CD4-positive, alpha-beta T cell treated with Interleukin-17A for 1 hour (primary cell): ENCODE data around the gene POLD2.

ENCODE experiments used
- DNase-seq: peaks from one replicate; pipeline ENCODE4 v3.0.0-alpha.2; 2020

Gene POLD2

DNA sequence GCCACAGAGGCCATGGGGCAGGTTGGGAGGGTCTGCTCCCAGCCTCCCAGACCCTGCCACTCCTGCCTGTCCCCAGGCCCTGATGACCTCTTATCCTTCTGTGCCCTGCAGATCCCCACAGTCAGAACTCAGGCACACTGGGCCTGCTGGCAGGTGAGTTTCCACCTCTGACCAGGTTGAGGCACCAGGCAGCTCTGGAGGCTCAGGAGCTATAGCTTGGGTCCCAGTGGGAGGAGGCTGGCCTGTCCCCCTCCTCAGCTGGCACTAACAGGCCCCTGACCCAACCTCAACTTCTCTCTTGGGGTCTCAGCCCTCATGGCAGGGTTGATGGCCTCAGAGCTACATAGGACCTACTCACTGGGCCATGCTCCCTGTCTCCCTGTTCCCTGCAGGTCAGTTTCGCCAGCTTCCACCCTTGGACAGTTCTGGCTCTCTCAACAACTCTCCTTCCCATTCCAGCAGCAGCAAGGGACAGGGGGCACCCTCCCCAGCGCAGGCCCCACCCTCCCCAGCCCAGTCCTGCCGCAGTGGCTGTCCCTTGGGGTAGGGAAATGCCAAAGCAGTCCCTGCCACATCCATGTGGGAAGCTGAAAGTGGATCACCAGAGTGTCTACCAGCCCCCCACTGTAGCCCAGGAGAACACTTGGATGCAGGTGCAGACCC lies 21.9 kb downstream of the POLD2 start:
- no peak for DNase-seq

- no peak for DNase-seq
These were observed 22.7 kb downstream of the POLD2 start for GRCh38 chr7:44100458-44101302.

DNA sequence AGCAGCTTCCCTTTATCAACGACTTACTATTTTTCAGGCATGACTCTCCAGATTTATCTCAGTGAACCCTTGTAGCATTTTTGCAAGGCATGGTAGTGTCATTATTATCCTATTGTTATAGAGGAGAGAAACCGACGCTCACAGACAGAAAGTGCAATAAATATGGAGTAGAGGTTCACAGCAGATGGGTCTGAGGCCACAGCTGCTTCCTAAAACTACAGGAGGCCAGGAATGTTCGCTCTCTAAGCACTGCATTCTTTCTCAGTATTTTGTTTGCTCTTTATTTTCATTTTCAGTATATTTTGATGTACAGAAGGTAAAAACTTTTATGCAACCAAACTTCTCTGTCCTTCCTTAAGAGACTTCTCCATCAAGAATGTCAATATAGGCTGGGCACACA lies 23.7 kb downstream of the POLD2 start:
- DNase-seq = no peak

GRCh38 chr7:44098092-44099068 lies 25.0 kb downstream of the POLD2 start:
- DNase-seq = no peak

- DNase-seq = no peak
These were observed 26.1 kb downstream of the POLD2 start for GRCh38 chr7:44097064-44097932.

GRCh38 chr7:44096326-44096881 lies 26.9 kb downstream of the POLD2 start:
- no peak for DNase-seq

DNA sequence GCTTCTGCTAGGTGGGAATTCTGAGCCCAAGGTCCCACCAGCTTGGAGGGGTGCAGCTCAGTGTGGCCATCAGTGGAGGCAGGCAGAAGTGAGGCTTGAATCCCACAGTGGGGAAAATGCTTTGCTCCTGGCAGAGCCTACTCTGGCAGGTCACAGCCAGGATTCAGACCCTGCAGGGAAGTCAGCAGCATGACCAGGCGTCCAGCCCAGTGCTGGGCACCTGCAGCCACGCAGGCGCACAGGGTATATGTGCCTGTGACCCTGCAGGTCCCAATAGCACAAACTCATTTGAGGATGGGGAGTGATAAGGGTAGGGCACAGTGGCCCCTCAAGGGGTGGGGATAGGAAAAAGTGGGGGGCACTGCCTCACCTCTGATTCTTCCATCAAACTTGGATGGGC lies 27.6 kb downstream of the POLD2 start:
- no peak for DNase-seq

GRCh38 chr7:44094883-44095592 lies 28.3 kb downstream of the POLD2 start:
- DNase-seq = no peak

- no peak for DNase-seq
These were observed 29.0 kb downstream of the POLD2 start for GRCh38 chr7:44094365-44094764.

GRCh38 chr7:44093102-44093641 lies 30.2 kb downstream of the POLD2 start:
- no peak for DNase-seq

DNA sequence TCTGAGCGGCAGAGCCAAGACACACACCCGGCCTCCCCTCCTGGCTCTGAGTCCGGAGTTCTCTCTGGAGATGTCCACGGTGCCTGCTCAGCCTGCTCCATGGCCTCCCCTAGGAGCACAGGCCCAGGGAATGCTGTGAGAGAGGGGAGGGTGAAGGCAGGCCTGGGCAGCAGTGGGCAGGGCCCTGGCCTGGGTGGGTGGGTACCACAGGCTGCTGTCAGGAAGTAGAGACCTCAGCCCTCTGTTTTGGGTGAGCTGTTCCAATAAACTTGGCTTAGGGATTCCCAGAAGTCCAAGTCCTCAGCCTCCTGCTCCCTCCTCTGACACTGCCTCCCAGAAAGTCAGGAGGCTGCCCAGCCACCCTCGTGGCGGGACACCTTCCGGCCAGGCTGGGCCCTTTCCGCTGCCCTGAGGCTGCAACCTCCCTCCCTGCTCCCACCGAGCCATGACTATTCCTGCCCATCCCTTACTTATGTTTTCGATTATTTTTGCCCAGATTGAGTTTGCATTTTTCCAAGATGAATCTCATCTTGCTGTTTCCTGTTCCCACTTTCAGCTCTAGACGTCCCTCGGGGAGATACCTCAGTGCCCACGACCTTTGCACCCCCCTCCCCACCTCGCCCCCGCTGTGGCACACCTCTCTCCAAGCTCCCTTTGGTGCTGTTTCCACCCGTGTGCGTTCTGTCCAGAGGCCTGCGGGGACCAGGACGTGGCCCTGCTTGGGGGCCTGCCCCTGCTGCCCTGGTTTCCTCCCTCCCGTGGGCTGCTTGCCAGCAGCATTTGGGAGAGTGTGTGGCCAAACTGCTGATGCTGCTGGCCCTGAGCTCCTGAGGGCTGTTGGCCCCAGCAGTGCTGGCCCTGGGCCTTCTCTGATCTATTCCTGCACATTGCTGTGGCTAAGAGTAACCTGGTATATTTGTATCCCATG lies 35.2 kb downstream of the POLD2 start:
- DNase-seq = no peak

DNA sequence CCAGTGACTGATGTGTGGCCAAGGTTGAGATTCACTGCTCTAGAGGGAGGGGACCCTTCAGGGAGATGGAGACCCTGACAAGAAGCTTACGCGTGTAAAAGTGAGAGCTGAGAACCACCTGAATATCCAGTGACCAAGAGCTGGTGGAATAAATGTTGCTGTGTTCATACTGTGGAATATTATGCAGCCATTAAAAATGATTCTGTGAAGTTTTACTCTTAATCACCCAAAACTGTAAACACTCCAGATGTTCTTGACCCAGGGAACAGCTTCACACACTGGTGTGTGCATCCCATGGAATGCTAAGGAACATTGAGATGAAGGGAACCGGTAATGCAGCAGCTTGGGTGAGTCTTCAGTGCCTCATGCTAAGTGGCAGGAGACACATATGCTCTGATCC lies 36.7 kb downstream of the POLD2 start:
- no peak for DNase-seq

DNA sequence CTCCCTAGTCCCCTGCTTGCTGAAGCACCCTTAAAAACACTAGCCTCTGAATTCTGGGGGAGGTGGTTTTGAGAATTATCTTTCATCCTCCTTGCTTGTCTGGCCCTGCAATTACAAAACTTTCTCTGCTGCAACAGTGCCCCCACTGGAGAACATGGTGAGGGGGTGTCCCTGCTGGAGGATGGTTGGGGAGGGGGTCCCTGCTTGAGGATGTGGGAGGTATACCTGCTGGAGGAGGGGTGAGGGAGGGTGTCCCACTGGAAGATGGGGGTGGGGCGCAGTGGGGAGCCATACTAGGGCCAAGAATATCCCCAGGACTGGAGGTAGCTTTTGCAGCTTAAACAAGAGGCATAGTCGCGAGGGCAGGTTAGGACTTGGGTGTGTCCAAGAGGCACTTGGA lies 37.8 kb downstream of the POLD2 start:
- no peak for DNase-seq

DNA sequence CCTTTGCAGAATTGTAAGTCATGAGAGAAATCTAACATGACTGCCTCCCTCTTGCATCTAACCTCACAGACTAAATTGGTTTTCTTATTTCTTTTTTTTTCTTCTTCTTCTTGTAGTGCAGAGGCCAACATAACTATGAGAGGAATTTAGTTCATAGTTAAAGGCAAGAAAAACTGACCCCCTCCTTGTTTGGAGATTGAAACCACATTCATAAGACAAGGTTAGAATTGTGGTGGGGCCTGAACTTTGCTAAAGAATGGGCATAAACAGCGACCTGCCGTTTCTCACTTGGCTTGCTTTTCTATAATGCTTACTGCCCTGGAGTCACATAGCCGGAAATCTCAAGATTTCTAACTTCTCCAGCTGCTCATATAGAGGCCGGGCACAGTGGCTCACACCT lies 38.6 kb downstream of the POLD2 start:
- DNase-seq = no peak

- DNase-seq = no peak
These were observed 39.6 kb downstream of the POLD2 start for GRCh38 chr7:44083796-44084195.

GRCh38 chr7:44082541-44083207 lies 40.7 kb downstream of the POLD2 start:
- peak; percentile 99 for DNase-seq

DNA sequence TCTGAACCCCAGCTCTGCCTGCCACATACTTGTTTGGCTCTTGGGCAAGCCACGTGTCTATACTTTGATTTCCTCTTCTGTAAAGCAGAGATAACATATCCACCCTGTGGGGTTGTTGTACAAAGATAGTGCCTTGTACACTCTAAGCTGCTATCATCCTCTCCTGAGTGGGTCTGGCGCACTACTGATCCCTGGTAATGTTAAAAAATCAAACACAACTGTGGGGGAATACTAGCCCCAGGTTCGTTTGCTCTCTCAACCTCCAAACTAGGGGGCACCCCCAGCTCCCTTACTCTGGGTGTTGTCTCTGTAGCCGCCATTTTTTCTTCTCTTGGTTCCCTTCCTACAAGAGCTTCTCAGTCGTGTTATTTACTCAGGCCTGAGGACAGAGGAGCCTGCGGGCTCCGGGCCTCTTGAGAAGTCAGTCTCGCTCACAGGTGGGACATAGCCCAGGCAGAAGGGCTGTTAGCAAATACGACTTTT lies 42.0 kb downstream of the POLD2 start:
- peak; percentile 59 for DNase-seq

- no peak for DNase-seq
These were observed 42.6 kb downstream of the POLD2 start for GRCh38 chr7:44080686-44081265.

- no peak for DNase-seq
These were observed 43.2 kb downstream of the POLD2 start for GRCh38 chr7:44080118-44080517.
